Rectal smooth muscle tissue (tissue), 1 donor: ENCODE measurements around the gene SLC35B4.

Experiments used
- H3K27ac ChIP-seq: one replicate; pipeline ENCODE4 v1.7.0; 2013; ENCODE audit warnings: low read depth, low read length, inconsistent platforms
- H3K27me3 ChIP-seq: one replicate; pipeline ENCODE4 v1.7.0; 2013; ENCODE audit warnings: low read length; ENCODE audit not compliant: control insufficient read depth, insufficient read depth
- H3K36me3 ChIP-seq: one replicate; pipeline ENCODE4 v1.7.0; 2013; ENCODE audit warnings: low read length; ENCODE audit not compliant: control insufficient read depth, insufficient read depth
- H3K4me1 ChIP-seq: one replicate; pipeline ENCODE4 v1.7.0; 2013; ENCODE audit warnings: low read length; ENCODE audit not compliant: control insufficient read depth, insufficient read depth
- H3K4me3 ChIP-seq: one replicate; pipeline ENCODE4 v1.7.0; 2013; ENCODE audit warnings: low read length
- H3K9ac ChIP-seq: one replicate; pipeline ENCODE4 v1.7.0; 2013; ENCODE audit warnings: low read length

SLC35B4 gene

DNA sequence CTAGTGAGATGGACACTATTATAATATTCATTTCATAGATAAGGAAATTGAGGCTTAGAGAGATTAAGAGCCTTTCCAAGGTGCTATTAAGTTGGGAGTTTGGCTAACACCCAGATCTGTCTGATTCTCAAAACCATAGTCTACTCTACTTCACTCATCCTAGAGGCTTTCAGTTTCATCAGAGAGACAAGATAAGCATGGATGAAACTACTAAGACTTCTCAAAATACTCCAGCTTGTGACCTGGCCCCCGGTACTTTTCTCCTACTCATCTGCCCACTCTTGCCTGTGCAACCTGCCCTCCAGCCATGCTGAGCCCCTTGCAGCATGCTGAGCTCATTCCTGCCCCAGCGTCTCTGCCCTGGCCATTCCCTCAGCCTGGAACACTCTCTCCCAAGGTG is 12.2 kb upstream of the SLC35B4 start:
- Histone ChIP-seq H3K27me3 (no peaks in the 10 kb centered on the region), H3K9ac (no peak overlapping the region), H3K4me1 (no peaks in the 10 kb centered on the region), H3K4me3 (no peak overlapping the region), H3K27ac (no peak overlapping the region), H3K36me3 (no peaks in the 10 kb centered on the region)

- Histone ChIP-seq H3K27ac (no peak overlapping the region), H3K4me3 (no peak overlapping the region)
Observed at GRCh38 chr7:134327896-134328295, 11.2 kb upstream of the SLC35B4 start.

GRCh38 chr7:134324107-134324506 is 7.4 kb upstream of the SLC35B4 start:
- Histone ChIP-seq H3K4me3 (no peak overlapping the region), H3K27me3 (no peaks in the 10 kb centered on the region), H3K9ac (no peak overlapping the region), H3K27ac (no peak overlapping the region), H3K4me1 (no peaks in the 10 kb centered on the region), H3K36me3 (no peaks in the 10 kb centered on the region)

More at GRCh38 chr7:134327896-134328295, 11.2 kb upstream of the SLC35B4 start:
- Histone ChIP-seq H3K4me1 (no peaks in the 10 kb centered on the region), H3K36me3 (no peaks in the 10 kb centered on the region), H3K9ac (no peak overlapping the region), H3K27me3 (no peaks in the 10 kb centered on the region)

GRCh38 chr7:134320201-134320600 is 3.5 kb upstream of the SLC35B4 start:
- no peak overlapping the region for H3K4me3 ChIP-seq
- no peak overlapping the region for H3K9ac ChIP-seq
- no peak overlapping the region for H3K27ac ChIP-seq
- H3K36me3 ChIP-seq, result no peaks in the 10 kb centered on the region
- no peaks in the 10 kb centered on the region for H3K27me3 ChIP-seq
- no peaks in the 10 kb centered on the region for H3K4me1 ChIP-seq

- Histone ChIP-seq H3K36me3 (no peaks in the 10 kb centered on the region), H3K9ac (no peak overlapping the region), H3K27me3 (no peaks in the 10 kb centered on the region), H3K4me3 (no peak overlapping the region), H3K4me1 (no peaks in the 10 kb centered on the region), H3K27ac (no peak overlapping the region)
Observed at GRCh38 chr7:134318443-134318842, 1.7 kb upstream of the SLC35B4 start.

DNA sequence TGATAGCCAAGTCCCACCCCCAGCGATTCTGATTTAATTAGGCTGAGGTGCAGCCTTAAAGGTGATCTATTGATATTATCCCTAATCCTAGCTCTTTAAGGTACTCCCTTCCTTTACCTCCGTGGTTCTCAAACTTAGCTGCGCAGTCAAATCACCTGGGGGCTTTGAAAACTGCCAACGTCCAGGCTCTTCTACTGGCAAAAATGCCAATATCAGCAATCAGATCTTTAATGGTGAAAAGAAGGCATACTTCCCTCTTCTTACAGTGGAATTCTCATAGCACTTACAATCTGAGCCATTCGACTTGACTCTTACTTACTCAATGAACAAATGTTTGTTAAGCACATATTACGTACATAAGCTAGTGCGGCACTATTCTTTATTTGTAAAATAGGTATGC is 704 bp upstream of the SLC35B4 start:
- Histone ChIP-seq H3K9ac (no peak overlapping the region), H3K4me3 (peak overlapping the region; percentile 90), H3K27me3 (no peaks in the 10 kb centered on the region), H3K4me1 (no peaks in the 10 kb centered on the region), H3K27ac (peak overlapping the region; percentile 90), H3K36me3 (no peaks in the 10 kb centered on the region)

GRCh38 chr7:134315679-134316538 is 821 bp downstream of the SLC35B4 start:
- H3K27ac ChIP-seq, result peak overlapping the region; percentile 90
- H3K27me3 ChIP-seq, result no peaks in the 10 kb centered on the region
- no peaks in the 10 kb centered on the region for H3K36me3 ChIP-seq
- H3K4me1 ChIP-seq, result no peaks in the 10 kb centered on the region
- peak overlapping the region; percentile 90 for H3K4me3 ChIP-seq
- peak overlapping the region; percentile 74 for H3K9ac ChIP-seq

DNA sequence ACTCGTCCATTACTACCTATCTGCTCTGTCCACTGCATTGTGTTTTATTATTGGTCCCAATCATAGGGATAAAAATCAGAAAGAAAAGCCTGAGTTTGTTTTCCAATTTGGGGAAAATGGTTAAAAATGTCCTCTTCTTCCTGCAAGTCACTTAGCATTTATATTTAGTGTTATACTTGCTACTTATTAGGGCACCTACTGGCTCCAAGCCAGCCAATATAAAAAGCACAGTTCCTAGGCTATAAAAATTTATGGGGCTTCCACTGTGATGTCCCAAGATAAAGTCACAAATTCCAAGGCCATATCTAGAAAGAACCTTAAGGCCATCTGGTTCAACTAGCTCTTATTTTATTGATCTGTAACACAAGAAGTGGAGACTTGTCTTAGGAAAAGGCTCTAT is 3.2 kb downstream of the SLC35B4 start:
- Histone ChIP-seq H3K36me3 (no peaks in the 10 kb centered on the region), H3K4me3 (no peak overlapping the region), H3K9ac (no peak overlapping the region), H3K27me3 (no peaks in the 10 kb centered on the region), H3K4me1 (no peaks in the 10 kb centered on the region), H3K27ac (no peak overlapping the region)

- no peak overlapping the region for H3K9ac ChIP-seq
- no peaks in the 10 kb centered on the region for H3K36me3 ChIP-seq
- H3K4me1 ChIP-seq, result no peaks in the 10 kb centered on the region
- no peak overlapping the region for H3K27ac ChIP-seq
- H3K27me3 ChIP-seq, result no peaks in the 10 kb centered on the region
- H3K4me3 ChIP-seq, result no peak overlapping the region
Observed at GRCh38 chr7:134312717-134313116, 4.0 kb downstream of the SLC35B4 start.

DNA sequence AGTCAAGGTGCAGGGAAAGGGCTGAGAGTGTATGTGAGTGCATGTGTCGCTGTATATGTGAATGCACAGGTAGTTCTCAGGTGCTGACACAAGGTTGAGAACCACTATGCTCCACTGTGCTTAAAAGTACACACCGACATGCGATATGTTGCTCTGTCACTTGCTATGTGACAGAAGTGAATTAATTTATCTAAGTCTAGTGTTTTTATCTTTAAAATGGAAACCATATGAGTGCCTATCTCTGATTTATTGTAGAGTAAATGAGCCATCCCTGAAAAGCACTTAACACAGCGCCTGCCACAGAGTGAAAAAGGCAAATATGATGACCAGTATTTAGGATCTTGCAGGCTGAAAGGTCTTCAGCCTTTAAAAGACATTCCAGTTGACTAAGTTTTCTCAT is 4.9 kb downstream of the SLC35B4 start:
- H3K36me3 ChIP-seq, result no peaks in the 10 kb centered on the region
- no peak overlapping the region for H3K9ac ChIP-seq
- H3K27me3 ChIP-seq, result no peaks in the 10 kb centered on the region
- H3K4me3 ChIP-seq, result no peak overlapping the region
- no peak overlapping the region for H3K27ac ChIP-seq
- no peaks in the 10 kb centered on the region for H3K4me1 ChIP-seq

- Histone ChIP-seq H3K4me3 (no peak overlapping the region), H3K4me1 (no peaks in the 10 kb centered on the region), H3K27me3 (no peaks in the 10 kb centered on the region), H3K36me3 (peaks cover 3% of the 10 kb centered on the region), H3K27ac (no peak overlapping the region), H3K9ac (no peak overlapping the region)
Observed at GRCh38 chr7:134308548-134308947, 8.2 kb downstream of the SLC35B4 start.

GRCh38 chr7:134307320-134307719 is 9.4 kb downstream of the SLC35B4 start:
- no peaks in the 10 kb centered on the region for H3K4me1 ChIP-seq
- H3K4me3 ChIP-seq, result no peak overlapping the region
- H3K27ac ChIP-seq, result no peak overlapping the region
- H3K36me3 ChIP-seq, result peaks cover 3% of the 10 kb centered on the region
- no peak overlapping the region for H3K9ac ChIP-seq
- H3K27me3 ChIP-seq, result no peaks in the 10 kb centered on the region

DNA sequence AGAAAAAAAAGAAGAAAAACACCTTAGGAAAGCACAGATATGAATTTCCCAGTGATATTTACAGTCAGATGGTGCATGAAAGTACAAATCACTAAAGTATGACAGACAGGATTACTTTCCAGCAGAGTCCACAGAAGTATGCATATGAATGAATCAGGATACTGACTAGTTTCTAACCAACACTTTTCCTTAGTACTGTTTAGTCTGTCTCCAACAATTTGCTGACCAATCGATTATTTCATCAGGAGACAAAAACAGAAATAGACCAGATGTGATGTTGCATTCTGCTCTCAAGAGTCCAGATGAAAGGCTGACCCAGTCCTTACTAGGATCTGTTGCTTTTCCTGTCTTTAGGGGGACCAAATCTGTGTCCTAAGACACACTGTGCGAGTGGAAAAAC is 14.6 kb downstream of the SLC35B4 start:
- no peak overlapping the region for H3K9ac ChIP-seq
- no peaks in the 10 kb centered on the region for H3K27me3 ChIP-seq
- H3K27ac ChIP-seq, result no peak overlapping the region
- peaks cover 17% of the 10 kb centered on the region for H3K4me1 ChIP-seq
- no peak overlapping the region for H3K4me3 ChIP-seq
- H3K36me3 ChIP-seq, result peaks cover 3% of the 10 kb centered on the region
